Lower leg skin (tissue), 4 donors: ENCODE measurements around the gene MUC15. TPM values are rescaled to one million over a fixed set of nuclear protein-coding genes. Genes with fewer than 3 reads are reported as not detected.

Experiments
- DNase-seq, 2 donors: peaks; one replicate each; pipeline ENCODE4 v3.0.0-alpha.2; 2019; ENCODE audit warnings: low spot score in 2 of 2
- H3K4me3 ChIP-seq: fragments of 200-600 bp; sonication (generic); 2 replicates; pipeline ENCODE4 v1.5.1; 2017; ENCODE audit warnings: mild to moderate bottlenecking, low read depth; ENCODE audit not compliant: poor library complexity, severe bottlenecking
- POLR2A ChIP-seq, 2 donors: fragments of 450-650 bp; IDR thresholded peaks; one replicate each; pipeline ENCODE4 v1.6.1; 2016 to 2017; ENCODE audit warnings: antibody characterized with exemption in 2 of 2, mild to moderate bottlenecking in 1 of 2, moderate library complexity in 1 of 2
- WGBS, 2 donors: methylation state at CpG; one replicate each; pipeline ENCODE4 v1.1.5; 2018; 5-methylcytosine and 5-hydroxymethylcytosine counted together
- intact Hi-C: fragments of 100-400 bp; cut with DNase I; formaldehyde crosslinking; loops from one replicate; pipeline ENCODE4 v1.15.0; 2023; ENCODE audit warnings: low total_unique reads
- total RNA-seq, 4 donors: library from RNA; depleted of rRNA; stranded (reverse); fragments of >200 nt; gene quantifications; one replicate each; pipeline ENCODE4 v1.1.0, GENCODE V29; 2016
- TF ChIP-seq, protein P1 (sequence below), 3 donors: fragments of 450-650 bp; IDR thresholded peaks; one replicate each; pipeline ENCODE4 v1.5.1; 2016; ENCODE audit warnings: antibody characterized with exemption in 3 of 3, mild to moderate bottlenecking in 3 of 3, moderate library complexity in 2 of 3

MUC15 gene
- total RNA-seq, 4 donors from 2014 or later = 36.8 to 65.3 (median 55.8) TPM

DNA sequence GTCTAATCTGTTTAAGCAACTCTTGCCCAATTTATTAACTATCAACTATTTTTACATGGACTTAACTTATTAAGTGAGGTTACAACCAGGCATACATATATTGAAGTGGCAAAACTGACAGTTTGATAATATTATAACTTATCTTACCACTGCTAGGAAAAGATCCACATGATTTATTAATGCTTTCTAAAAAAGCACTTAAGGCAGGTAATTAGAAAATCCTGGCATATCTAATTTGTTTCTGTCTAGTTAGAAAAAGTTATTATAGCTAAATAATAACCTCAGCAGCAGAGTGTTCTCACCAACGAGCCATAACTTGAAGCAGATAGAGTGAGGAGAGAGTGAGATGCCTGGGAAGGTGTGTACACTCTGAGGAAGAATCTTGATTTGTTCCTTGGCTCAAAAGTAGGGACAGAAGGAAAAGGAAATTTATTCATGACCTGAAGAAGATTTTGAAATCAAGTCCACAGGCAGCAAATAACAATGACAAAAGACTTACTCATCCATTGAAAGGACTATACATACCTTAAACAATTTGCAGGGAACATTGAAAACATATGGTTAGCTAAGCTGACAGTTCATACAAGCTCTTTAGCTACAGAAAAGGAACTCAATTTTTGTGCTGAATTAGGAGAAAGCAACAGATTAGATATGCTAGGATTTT lies 7.1 kb upstream of the MUC15 start:
- intact Hi-C loops = no loop called here
- TF ChIP-seq, protein P1, sequence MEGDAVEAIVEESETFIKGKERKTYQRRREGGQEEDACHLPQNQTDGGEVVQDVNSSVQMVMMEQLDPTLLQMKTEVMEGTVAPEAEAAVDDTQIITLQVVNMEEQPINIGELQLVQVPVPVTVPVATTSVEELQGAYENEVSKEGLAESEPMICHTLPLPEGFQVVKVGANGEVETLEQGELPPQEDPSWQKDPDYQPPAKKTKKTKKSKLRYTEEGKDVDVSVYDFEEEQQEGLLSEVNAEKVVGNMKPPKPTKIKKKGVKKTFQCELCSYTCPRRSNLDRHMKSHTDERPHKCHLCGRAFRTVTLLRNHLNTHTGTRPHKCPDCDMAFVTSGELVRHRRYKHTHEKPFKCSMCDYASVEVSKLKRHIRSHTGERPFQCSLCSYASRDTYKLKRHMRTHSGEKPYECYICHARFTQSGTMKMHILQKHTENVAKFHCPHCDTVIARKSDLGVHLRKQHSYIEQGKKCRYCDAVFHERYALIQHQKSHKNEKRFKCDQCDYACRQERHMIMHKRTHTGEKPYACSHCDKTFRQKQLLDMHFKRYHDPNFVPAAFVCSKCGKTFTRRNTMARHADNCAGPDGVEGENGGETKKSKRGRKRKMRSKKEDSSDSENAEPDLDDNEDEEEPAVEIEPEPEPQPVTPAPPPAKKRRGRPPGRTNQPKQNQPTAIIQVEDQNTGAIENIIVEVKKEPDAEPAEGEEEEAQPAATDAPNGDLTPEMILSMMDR (IDR thresholded peaks at IDR 0.05) = no peak
- no peak for TF ChIP-seq POLR2A (IDR thresholded peaks at IDR 0.05)
- WGBS, 2 donors = 25 to 28% methylated on average over 1 of the region's 1 CpG
- H3K4me3 ChIP-seq = no peak overlapping the region
- DNase-seq = no peak

DNA sequence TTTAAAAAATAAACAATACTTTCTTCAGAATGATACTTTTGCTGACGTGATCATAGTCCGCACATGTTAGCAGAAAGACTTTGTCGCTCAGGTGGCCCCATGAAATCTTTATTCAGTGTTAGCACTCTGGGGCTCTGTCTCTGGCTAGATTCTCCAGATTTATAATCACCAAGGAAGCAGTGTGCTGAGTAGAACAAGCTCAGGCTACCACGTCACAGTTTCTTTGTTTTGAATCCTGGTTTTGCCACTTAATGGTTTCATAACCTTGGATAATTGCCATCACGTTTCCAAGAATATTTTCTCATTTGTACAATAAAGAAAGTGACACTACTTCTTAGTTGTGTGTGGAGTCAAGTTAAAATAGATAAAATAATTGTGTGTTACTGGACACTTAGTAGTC lies 3.9 kb upstream of the MUC15 start:
- DNase-seq = no peak
- TF ChIP-seq, protein P1 (IDR thresholded peaks at IDR 0.05) = no peak
- TF ChIP-seq POLR2A (IDR thresholded peaks at IDR 0.05) = no peak
- intact Hi-C loops = no loop called here
- 69 to 70% methylated on average over 5 of the region's 5 CpGs for WGBS, 2 donors
- no peak overlapping the region for H3K4me3 ChIP-seq

GRCh38 chr11:26573896-26574295 lies 1.8 kb upstream of the MUC15 start:
- intact Hi-C loops = no loop called here
- H3K4me3 ChIP-seq = no peak overlapping the region
- 54 to 80% methylated on average over 2 of the region's 2 CpGs for WGBS, 2 donors
- TF ChIP-seq, protein P1 (IDR thresholded peaks at IDR 0.05) = no peak
- no peak for TF ChIP-seq POLR2A (IDR thresholded peaks at IDR 0.05)
- DNase-seq = no peak

DNA sequence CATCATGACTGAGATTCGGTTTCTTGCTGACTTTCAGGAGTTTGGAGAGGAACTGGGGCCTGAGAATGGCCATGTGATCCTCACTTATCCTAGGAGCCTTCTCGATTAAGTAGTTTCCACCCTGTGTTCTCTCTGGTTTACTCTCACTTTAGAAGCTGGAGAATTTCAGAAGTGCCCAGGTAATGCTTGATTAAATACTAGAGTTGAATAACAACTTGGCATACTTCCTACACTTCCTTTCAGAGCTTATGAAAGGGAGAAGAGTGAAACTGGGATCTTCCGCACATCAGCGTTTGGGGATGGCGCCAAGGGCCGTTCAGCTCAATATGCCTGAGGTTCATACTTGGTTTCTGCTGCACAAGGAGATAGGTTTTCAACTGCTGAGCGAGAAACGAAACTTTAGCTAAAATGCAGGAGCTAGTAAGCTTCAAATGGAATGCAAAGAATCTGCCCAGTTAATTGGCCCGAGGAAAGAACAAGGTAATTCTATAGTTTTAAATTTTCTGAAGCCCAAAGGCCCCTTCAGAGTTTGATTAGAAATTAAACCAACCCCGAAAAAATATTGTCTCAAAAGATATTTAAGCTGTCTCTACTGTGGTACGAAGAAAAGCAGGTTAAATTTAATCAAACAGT lies 823 bp upstream of the MUC15 start:
- intact Hi-C loops = no loop called here
- 45 to 49% methylated on average over 11 of the region's 11 CpGs for WGBS, 2 donors
- no peak for TF ChIP-seq POLR2A (IDR thresholded peaks at IDR 0.05)
- TF ChIP-seq, protein P1 (IDR thresholded peaks at IDR 0.05) = no peak
- no peak overlapping the region for H3K4me3 ChIP-seq
- DNase-seq = no peak

GRCh38 chr11:26569646-26570045 lies 2.4 kb downstream of the MUC15 start:
- TF ChIP-seq, protein P1 (IDR thresholded peaks at IDR 0.05) = no peak
- no peak for TF ChIP-seq POLR2A (IDR thresholded peaks at IDR 0.05)

More at GRCh38 chr11:26569646-26570045, 2.4 kb downstream of the MUC15 start:
- intact Hi-C loops = no loop called here
- DNase-seq = no peak
- WGBS, 2 donors = 54 to 66% methylated on average over 2 of the region's 2 CpGs
- no peak overlapping the region for H3K4me3 ChIP-seq
